K562 (cell line): ENCODE results near the gene UBE2QL1. TPM values are rescaled to one million over a fixed set of nuclear protein-coding genes. Genes with fewer than 3 reads are reported as not detected.

ENCODE experiments used
- ATAC-seq: fragments of 200-7000 bp; cut with Tn5 transposase; 3 replicates; pipeline ENCODE4 v1.9.1; 2020; ENCODE audit warnings: moderate library complexity
- BruUV-seq: library from RNA; stranded (reverse); fragments of 400-500 nt; replicated peaks from 2 replicates; lab custom pipeline; 2021; lab: Mats Ljungman, UMichigan
- CTCF ChIA-PET: fragments of 300-600 bp; formaldehyde crosslinking; extraction: SDS; loops from one replicate; lab custom pipeline; 2021; ENCODE audit warnings: low intra/inter-chr PET ratio; lab: Yijun Ruan, JAX
- POLR2A ChIA-PET: fragments of 300-600, 350-650 bp; sonication (Branson Sonifier 250); formaldehyde crosslinking; extraction: SDS; loops from one replicate; lab custom pipeline; 2021; ENCODE audit warnings: antibody characterized with exemption, inconsistent platforms; lab: Yijun Ruan, JAX
- DNase-seq, 4 experiments: peaks; one replicate each; pipeline versions ENCODE4 v3.0.0 to v3.0.0-alpha.2; 2011 to 2018; ENCODE audit warnings: low spot score in 3 of 4, mixed read lengths in 3 of 4; ENCODE audit errors: extremely low read depth in 1 of 4
- FAIRE-seq: peaks from 2 replicates; lab custom pipeline; 2011; peaks lifted over from hg19 to GRCh38; lab: Jason Lieb, UNC
- H2AFZ ChIP-seq: 2 replicates; pipeline ENCODE4 v1.6.0; 2011; ENCODE audit warnings: low read depth, low read length, control low read depth, inconsistent platforms
- H3K27ac ChIP-seq: fragments of 200-600 bp; 3 replicates; pipeline ENCODE4 v1.8.0; 2011; ENCODE audit warnings: low read depth, mild to moderate bottlenecking, control low read depth, inconsistent platforms, low read length, moderate library complexity, mixed read lengths; ENCODE audit errors: extremely low read depth
- H3K27me3 ChIP-seq, 2 experiments: fragments of 300-600 bp in 1 of 2; 2 replicates in 1 of 2; 3 replicates in 1 of 2; pipeline versions ENCODE4 v1.6.0 to v1.8.0; 2011; ENCODE audit warnings: inconsistent platforms in 2 of 2, low read length in 2 of 2, mild to moderate bottlenecking in 1 of 2, mixed read lengths in 1 of 2, moderate library complexity in 1 of 2; ENCODE audit not compliant: control insufficient read depth in 2 of 2, insufficient read depth in 2 of 2
- H3K36me3 ChIP-seq: fragments of 300-600 bp; 3 replicates; pipeline ENCODE4 v1.8.0; 2011; ENCODE audit warnings: mild to moderate bottlenecking, low read length, inconsistent platforms; ENCODE audit not compliant: control insufficient read depth, insufficient read depth
- H3K4me1 ChIP-seq, 2 experiments: fragments of 200-600 bp in 1 of 2; replicated peaks in 1 of 2; 2 replicates in 1 of 2; 3 replicates in 1 of 2; pipeline versions ENCODE4 v1.5.1 to v1.8.0; 2011; ENCODE audit warnings: inconsistent platforms in 2 of 2, low read length in 2 of 2, mild to moderate bottlenecking in 1 of 2, mixed read lengths in 1 of 2, moderate library complexity in 1 of 2; ENCODE audit not compliant: control insufficient read depth in 2 of 2, insufficient read depth in 2 of 2
- H3K4me2 ChIP-seq: 2 replicates; pipeline ENCODE4 v1.6.1; 2011; ENCODE audit warnings: low read length, control low read depth, inconsistent platforms, mixed read lengths; ENCODE audit not compliant: insufficient read depth
- H3K4me3 ChIP-seq: fragments of 200-600 bp; sonication (generic), shearing (Covaris generic); 2 replicates; pipeline ENCODE4 v1.5.1; 2016; ENCODE audit warnings: control low read depth, inconsistent platforms
- H3K79me2 ChIP-seq: fragments of 200-600 bp; 3 replicates; pipeline ENCODE4 v1.8.0; 2011; ENCODE audit warnings: low read length, inconsistent platforms; ENCODE audit not compliant: control insufficient read depth, insufficient read depth
- H3K9ac ChIP-seq, 2 experiments: 2 replicates each; pipeline versions ENCODE4 v1.6.0 to v1.6.1; 2011; ENCODE audit warnings: low read depth in 2 of 2, low read length in 2 of 2, control low read depth in 1 of 2, inconsistent platforms in 1 of 2, mild to moderate bottlenecking in 1 of 2, mixed read lengths in 1 of 2; ENCODE audit not compliant: insufficient read depth in 1 of 2
- H3K9me1 ChIP-seq: one replicate; pipeline ENCODE4 v1.6.0; 2011; ENCODE audit warnings: inconsistent platforms, mild to moderate bottlenecking, low read length, moderate library complexity; ENCODE audit not compliant: control insufficient read depth, insufficient read depth
- H3K9me3 ChIP-seq: replicated peaks from 2 replicates; pipeline ENCODE4 v1.5.1; 2011; ENCODE audit warnings: low read depth, low read length, inconsistent platforms; ENCODE audit not compliant: control insufficient read depth, insufficient read depth
- H4K20me1 ChIP-seq: replicated peaks from 2 replicates; pipeline ENCODE4 v1.6.1; 2011; ENCODE audit warnings: low read length, inconsistent platforms, mixed read lengths; ENCODE audit not compliant: control insufficient read depth, insufficient read depth
- CBX3 ChIP-seq, 2 experiments: IDR thresholded peaks; 1 replicate in 1 of 2; 2 replicates in 1 of 2; pipeline ENCODE4 v1.6.1; 2012; ENCODE audit warnings: inconsistent platforms in 2 of 2, low read length in 2 of 2, borderline replicate concordance in 1 of 2, control low read depth in 1 of 2
- FOXJ3 ChIP-seq: sonication (generic); formaldehyde crosslinking; IDR thresholded peaks from 2 replicates; pipeline ENCODE4 v1.4.0; 2020; ENCODE audit warnings: mild to moderate bottlenecking, missing genetic modification reagents
- GTF2E2 ChIP-seq: fragments of 200-800 bp; sonication (Bioruptor generic); IDR thresholded peaks from 2 replicates; pipeline ENCODE4 v1.6.1; 2016; ENCODE audit warnings: missing genetic modification characterization, missing compliant biosample characterization
- HDGF ChIP-seq: fragments of 450-650 bp; IDR thresholded peaks from 2 replicates; pipeline ENCODE4 v1.6.1; 2016
- HSF4 ChIP-seq: fragments of 250-450 bp; sonication (Bioruptor Pico); IDR thresholded peaks from 2 replicates; pipeline ENCODE4 v2.1.2; 2022; ENCODE audit warnings: mild to moderate bottlenecking, moderate library complexity, borderline replicate concordance
- KLF10 ChIP-seq: fragments of 250-450 bp; sonication (Bioruptor Pico); IDR thresholded peaks from 2 replicates; pipeline ENCODE4 v1.6.1; 2021; ENCODE audit warnings: matching md5 sums
- PCBP2 ChIP-seq: fragments of 200-400 bp; formaldehyde crosslinking; IDR thresholded peaks from 2 replicates; pipeline ENCODE4 v1.6.1; 2018; ENCODE audit warnings: low read length, low read depth, mild to moderate bottlenecking, moderate library complexity; ENCODE audit not compliant: poor library complexity, severe bottlenecking
- PHF8 ChIP-seq: fragments of 200-600 bp; sonication (generic); IDR thresholded peaks from 2 replicates; pipeline ENCODE4 v1.6.1; 2012; ENCODE audit warnings: mixed run types, mild to moderate bottlenecking, inconsistent platforms, low read length, moderate library complexity, borderline replicate concordance
- POLR2H ChIP-seq: IDR thresholded peaks from 2 replicates; pipeline ENCODE4 v1.6.1; 2016; ENCODE audit warnings: missing genetic modification characterization, low read depth, mild to moderate bottlenecking, control low read depth, missing compliant biosample characterization, moderate library complexity
- SRSF7 ChIP-seq: fragments of 200-400 bp; formaldehyde crosslinking; optimal IDR thresholded peaks from 2 replicates; pipeline ENCODE3; 2017; ENCODE audit warnings: mild to moderate bottlenecking, low read depth, low read length
- TAF15 ChIP-seq: fragments of 200-400 bp; formaldehyde crosslinking; IDR thresholded peaks from 2 replicates; pipeline ENCODE4 v1.6.1; 2017; ENCODE audit warnings: mild to moderate bottlenecking, low read depth, low read length, moderate library complexity
- TAL1 ChIP-seq: fragments of 450-650 bp; IDR thresholded peaks from 2 replicates; pipeline ENCODE4 v1.6.1; 2016; ENCODE audit warnings: mild to moderate bottlenecking
- TBL1XR1 ChIP-seq, 2 experiments: IDR thresholded peaks; 2 replicates each; pipeline ENCODE4 v1.6.1; 2012; ENCODE audit warnings: improper control_type of control experiment in 2 of 2, low read length in 2 of 2, mild to moderate bottlenecking in 1 of 2
- TBP ChIP-seq: optimal IDR thresholded peaks from 2 replicates; pipeline ENCODE3; 2011; ENCODE audit warnings: low read depth, low read length, improper control_type of control experiment
- ZNF140 ChIP-seq: fragments of 250-450 bp; sonication (Bioruptor Pico); IDR thresholded peaks from 2 replicates; pipeline ENCODE4 v1.8.0; 2021; ENCODE audit warnings: moderate library complexity, mild to moderate bottlenecking, inconsistent platforms
- ZNF146 ChIP-seq: IDR thresholded peaks from one replicate; pipeline ENCODE4 v1.6.1; 2018; ENCODE audit warnings: missing compliant biosample characterization; ENCODE audit not compliant: unreplicated experiment
- ZNF23 ChIP-seq: fragments of 250-450 bp; sonication (Bioruptor Pico); IDR thresholded peaks from 2 replicates; pipeline ENCODE4 v1.4.0; 2020; ENCODE audit warnings: mild to moderate bottlenecking
- WGBS: fragments of 100-300 bp; shearing (Covaris generic); methylation state at CpG from one replicate; pipeline ENCODE4 v1.1.6; 2016; ENCODE audit warnings: low coverage, mixed read lengths; ENCODE audit not compliant: insufficient coverage; ENCODE audit errors: missing lambda C conversion rate; 5-methylcytosine and 5-hydroxymethylcytosine counted together
- in situ Hi-C: fragments of 300-500 bp; cut with MboI; formaldehyde crosslinking; loops from 4 replicates; pipeline ENCODE4 v1.15.0; 2018; ENCODE audit warnings: inconsistent platforms, mixed read lengths
- intact Hi-C: fragments of 100-400 bp; cut with micrococcal nuclease; formaldehyde crosslinking; loops from 2 replicates; pipeline ENCODE4 v1.14.2; 2022
- polyA plus RNA-seq, 8 experiments: library from polyadenylated mRNA; depleted of rRNA in 4 of 8; stranded (reverse) in 5 of 8; unstranded in 3 of 8; fragments of >200 nt; fragmentation: Nextera tagmentation in 2 of 8; fragmentation: Illumina TruSeq in 1 of 8; extraction: Ambion mirVana in 2 of 8; extraction: Trizol in 1 of 8; gene quantifications; 2 replicates each; pipeline versions ENCODE4 v1.2.1 to v1.2.3, GENCODE V29; 2011 to 2014; ENCODE audit warnings: inconsistent platforms in 1 of 8, missing spikeins in 1 of 8
- total RNA-seq, 7 experiments: library from RNA; depleted of rRNA in 6 of 7; stranded (reverse); fragments of >200 nt in 6 of 7; fragmentation: Illumina TruSeq in 2 of 7; extraction: Trizol in 2 of 7; gene quantifications; 2 replicates each; pipeline versions ENCODE4 v1.2.1 to v1.2.3, GENCODE V29; 2011 to 2021; ENCODE audit warnings: low replicate concordance in 1 of 7
- TF ChIP-seq, protein P1 (sequence below): fragments of 450-650 bp; conservative IDR thresholded peaks from 2 replicates; pipeline ENCODE4 v1.6.1; 2016; ENCODE audit warnings: missing genetic modification characterization, low read depth, mild to moderate bottlenecking, missing compliant biosample characterization, moderate library complexity
- TF ChIP-seq, protein P2 (sequence below), 2 experiments: fragments of 450-650 bp in 1 of 2; sonication (generic) in 1 of 2; formaldehyde crosslinking in 1 of 2; IDR thresholded peaks in 1 of 2; conservative IDR thresholded peaks in 1 of 2; 2 replicates each; pipeline versions ENCODE4 v1.6.1 to v1.8.1; 2016 to 2023; ENCODE audit warnings: mild to moderate bottlenecking in 2 of 2, moderate library complexity in 2 of 2, inconsistent platforms in 1 of 2, missing genetic modification reagents in 1 of 2
- TF ChIP-seq, protein P3 (sequence below): fragments of 250-450 bp; sonication (Bioruptor Pico); IDR thresholded peaks from 2 replicates; pipeline ENCODE4 v1.9.0; 2021; ENCODE audit warnings: mild to moderate bottlenecking, inconsistent platforms

The UBE2QL1 gene
- total and polyA plus RNA-seq, 9 of the 15 experiments (the other 6 are each of a cell fraction or from before 2014, with no cell fraction given) = not detected

DNA sequence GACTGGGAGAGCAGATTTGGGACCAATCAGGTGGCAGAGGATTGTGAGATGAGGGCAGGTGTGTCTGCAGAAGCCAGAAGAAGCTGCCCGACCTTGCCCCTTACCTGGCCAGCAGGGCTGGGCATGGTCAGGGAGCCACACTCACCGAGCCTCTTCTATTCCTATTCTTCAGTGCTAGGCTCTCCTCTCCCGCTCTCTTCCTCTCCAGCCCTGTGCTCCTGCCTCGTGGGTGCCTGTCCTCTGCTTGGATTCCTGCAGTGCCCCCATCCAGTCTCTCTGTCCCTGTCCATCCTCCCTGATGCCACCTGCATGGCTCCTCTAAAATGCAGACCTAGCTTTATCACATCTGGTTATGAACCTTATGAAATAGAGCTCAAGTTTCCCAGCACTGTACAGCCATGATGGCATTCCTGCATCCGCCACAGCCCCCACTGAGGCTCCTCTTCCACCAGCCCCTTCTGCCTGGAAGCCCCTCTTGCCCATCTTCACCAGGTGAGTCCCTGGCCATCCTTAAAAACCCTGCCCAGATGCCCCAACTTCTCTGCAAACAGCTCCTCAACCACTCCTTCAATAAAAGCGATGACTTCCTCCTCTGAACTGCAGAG is 8.2 kb downstream of the UBE2QL1 start:
- H4K20me1 ChIP-seq = no peaks in the 10 kb centered on the region; the same call in none of the 2 replicates
- TF ChIP-seq SRSF7 (no peak), ZNF140 (CRISPR knock-in tag) (no peak), PHF8 (no peak), TAF15 (no peak), POLR2H (tag) (no peak), HSF4 (CRISPR knock-in tag) (no peak), KLF10 (no peak), PCBP2 (no peak), FOXJ3 (no peak), HDGF (no peak), ZNF146 (CRISPR knock-in tag) (no peak), ZNF23 (CRISPR knock-in tag) (no peak), TBP (no peak), TAL1 (no peak), CBX3 (IDR thresholded peaks at IDR 0.05; ENCODE audit: borderline replicate concordance in 1 of 2, low read length in 2 of 2) (no peak), GTF2E2 (tag) (no peak), TBL1XR1 (IDR thresholded peaks at IDR 0.05; ENCODE audit: low read length in 2 of 2) (no peak)
- TF ChIP-seq, protein P1, sequence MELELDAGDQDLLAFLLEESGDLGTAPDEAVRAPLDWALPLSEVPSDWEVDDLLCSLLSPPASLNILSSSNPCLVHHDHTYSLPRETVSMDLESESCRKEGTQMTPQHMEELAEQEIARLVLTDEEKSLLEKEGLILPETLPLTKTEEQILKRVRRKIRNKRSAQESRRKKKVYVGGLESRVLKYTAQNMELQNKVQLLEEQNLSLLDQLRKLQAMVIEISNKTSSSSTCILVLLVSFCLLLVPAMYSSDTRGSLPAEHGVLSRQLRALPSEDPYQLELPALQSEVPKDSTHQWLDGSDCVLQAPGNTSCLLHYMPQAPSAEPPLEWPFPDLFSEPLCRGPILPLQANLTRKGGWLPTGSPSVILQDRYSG (tag) = no peak
- TF ChIP-seq, protein P2, sequence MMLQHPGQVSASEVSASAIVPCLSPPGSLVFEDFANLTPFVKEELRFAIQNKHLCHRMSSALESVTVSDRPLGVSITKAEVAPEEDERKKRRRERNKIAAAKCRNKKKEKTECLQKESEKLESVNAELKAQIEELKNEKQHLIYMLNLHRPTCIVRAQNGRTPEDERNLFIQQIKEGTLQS (IDR thresholded peaks at IDR 0.05) = no peak
- TF ChIP-seq, protein P2 (CRISPR knock-in tag; conservative IDR thresholded peaks at IDR 0.05) = no peak
- TF ChIP-seq, protein P3, sequence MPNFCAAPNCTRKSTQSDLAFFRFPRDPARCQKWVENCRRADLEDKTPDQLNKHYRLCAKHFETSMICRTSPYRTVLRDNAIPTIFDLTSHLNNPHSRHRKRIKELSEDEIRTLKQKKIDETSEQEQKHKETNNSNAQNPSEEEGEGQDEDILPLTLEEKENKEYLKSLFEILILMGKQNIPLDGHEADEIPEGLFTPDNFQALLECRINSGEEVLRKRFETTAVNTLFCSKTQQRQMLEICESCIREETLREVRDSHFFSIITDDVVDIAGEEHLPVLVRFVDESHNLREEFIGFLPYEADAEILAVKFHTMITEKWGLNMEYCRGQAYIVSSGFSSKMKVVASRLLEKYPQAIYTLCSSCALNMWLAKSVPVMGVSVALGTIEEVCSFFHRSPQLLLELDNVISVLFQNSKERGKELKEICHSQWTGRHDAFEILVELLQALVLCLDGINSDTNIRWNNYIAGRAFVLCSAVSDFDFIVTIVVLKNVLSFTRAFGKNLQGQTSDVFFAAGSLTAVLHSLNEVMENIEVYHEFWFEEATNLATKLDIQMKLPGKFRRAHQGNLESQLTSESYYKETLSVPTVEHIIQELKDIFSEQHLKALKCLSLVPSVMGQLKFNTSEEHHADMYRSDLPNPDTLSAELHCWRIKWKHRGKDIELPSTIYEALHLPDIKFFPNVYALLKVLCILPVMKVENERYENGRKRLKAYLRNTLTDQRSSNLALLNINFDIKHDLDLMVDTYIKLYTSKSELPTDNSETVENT (CRISPR knock-in tag) = no peak
- no peaks in the 10 kb centered on the region for H3K36me3 ChIP-seq
- in situ Hi-C loops (no loop called here), intact Hi-C loops (no loop called here)
- FAIRE-seq (no peak), ATAC-seq (no peak), DNase-seq (no peak)
- no peaks in the 10 kb centered on the region for H3K4me1 ChIP-seq
- ChIA-PET CTCF (no interaction called here), POLR2A (no interaction called here)
- no peak overlapping the region for H3K4me3 ChIP-seq
- no peak overlapping the region for H2AFZ ChIP-seq
- 2% methylated on average over 6 of the region's 6 CpGs for WGBS
- H3K9me1 ChIP-seq = no peaks in the 10 kb centered on the region
- H3K4me2 ChIP-seq = no peak overlapping the region
- H3K27me3 ChIP-seq = peaks cover 16 to 56% of the 10 kb centered on the region in 2 experiments; a peak in 4 of 5 replicates
- no peaks in the 10 kb centered on the region for H3K9me3 ChIP-seq
- no peaks in the 10 kb centered on the region for H3K79me2 ChIP-seq
- BruUV-seq = no TSS peak
- no peak overlapping the region for H3K9ac ChIP-seq
- no peak overlapping the region for H3K27ac ChIP-seq
